ENCODE measurements around the gene CYB561D1. TPM values are rescaled to one million over a fixed set of nuclear protein-coding genes. Genes with fewer than 3 reads are reported as not detected.
"Not testable (repeated sequence)": the region's sequence is repeated elsewhere in the genome, so short reads cannot be mapped to it uniquely, and the experiment has no call there.

Gene CYB561D1
- total and polyA plus RNA-seq, 2 donors (not counting 3 experiments of a cell fraction or from before 2014, with no cell fraction given): 7.2 to 7.3 TPM

DNA sequence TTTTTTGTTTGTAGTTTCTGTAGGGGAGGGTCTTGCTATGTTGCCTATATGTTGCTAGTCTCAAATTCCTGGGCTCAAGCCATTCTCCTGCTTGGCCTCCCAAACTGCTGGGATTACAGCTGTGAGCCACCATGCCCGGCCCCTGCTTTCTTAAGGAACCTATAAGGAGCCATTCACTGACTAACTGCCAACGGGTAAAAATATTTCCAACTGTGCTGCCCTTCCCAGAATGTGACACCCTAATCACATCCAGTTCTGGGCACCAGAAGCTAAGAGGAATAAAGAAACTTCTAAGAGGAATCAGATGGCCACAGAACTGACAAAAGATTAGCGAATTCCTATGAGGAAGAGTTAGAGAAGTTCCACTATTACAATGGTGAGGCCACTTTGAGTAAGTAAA lies 21.1 kb upstream of the CYB561D1 start:
- DNase-seq (ENCODE audit: low read depth, low spot score) (no peak), FAIRE-seq (no peak)
- Histone ChIP-seq H3K27ac (ENCODE audit: insufficient read depth, low read depth, low read length) (no peak overlapping the region), H3K9me1 (replicated peaks; ENCODE audit: control insufficient read depth, extremely low read depth, insufficient read depth, low read length) (no peaks in the 10 kb centered on the region), H3K9ac (replicated peaks; ENCODE audit: extremely low read depth, insufficient read depth, low read length) (no peak overlapping the region), H3K79me2 (ENCODE audit: control insufficient read depth, insufficient read depth, low read length) (no peaks in the 10 kb centered on the region), H3K9me3 (replicated peaks; ENCODE audit: control insufficient read depth, insufficient read depth, low read length) (no peaks in the 10 kb centered on the region), H3K4me2 (ENCODE audit: insufficient read depth, low read length) (no peak overlapping the region), H3K4me3 (replicated peaks in 1 of 3; ENCODE audit: insufficient read depth in 1 of 3, low read depth in 1 of 3, low read length in 3 of 3) (no peak overlapping the region), H3K27me3 (ENCODE audit: control insufficient read depth in 2 of 2, insufficient read depth in 2 of 2, low read length in 2 of 2) (peaks cover 51 to 52% of the 10 kb centered on the region in 2 experiments), H3K36me3 (ENCODE audit: control insufficient read depth in 2 of 2, extremely low read depth in 1 of 2, insufficient read depth in 2 of 2, low read length in 2 of 2) (no peaks in the 10 kb centered on the region), H3K4me1 (ENCODE audit: control insufficient read depth, extremely low read depth, insufficient read depth, low read length) (no peaks in the 10 kb centered on the region), H4K20me1 (replicated peaks; ENCODE audit: control insufficient read depth, extremely low read depth, insufficient read depth, low read length) (no peaks in the 10 kb centered on the region), H2AFZ (ENCODE audit: low read depth, low read length) (no peak overlapping the region)
- BruUV-seq (replicated peaks): no TSS peak
- TF ChIP-seq POLR2A (IDR thresholded peaks at IDR 0.05; ENCODE audit: low read depth, low read length): no peak
- TF ChIP-seq EZH2 (IDR thresholded peaks at IDR 0.05; ENCODE audit: borderline replicate concordance, low read depth, low read length, severe bottlenecking): no peak
- TF ChIP-seq FOS (IDR thresholded peaks at IDR 0.05; ENCODE audit: borderline replicate concordance, insufficient read depth, low read length): no peak
- TF ChIP-seq, protein P1, sequence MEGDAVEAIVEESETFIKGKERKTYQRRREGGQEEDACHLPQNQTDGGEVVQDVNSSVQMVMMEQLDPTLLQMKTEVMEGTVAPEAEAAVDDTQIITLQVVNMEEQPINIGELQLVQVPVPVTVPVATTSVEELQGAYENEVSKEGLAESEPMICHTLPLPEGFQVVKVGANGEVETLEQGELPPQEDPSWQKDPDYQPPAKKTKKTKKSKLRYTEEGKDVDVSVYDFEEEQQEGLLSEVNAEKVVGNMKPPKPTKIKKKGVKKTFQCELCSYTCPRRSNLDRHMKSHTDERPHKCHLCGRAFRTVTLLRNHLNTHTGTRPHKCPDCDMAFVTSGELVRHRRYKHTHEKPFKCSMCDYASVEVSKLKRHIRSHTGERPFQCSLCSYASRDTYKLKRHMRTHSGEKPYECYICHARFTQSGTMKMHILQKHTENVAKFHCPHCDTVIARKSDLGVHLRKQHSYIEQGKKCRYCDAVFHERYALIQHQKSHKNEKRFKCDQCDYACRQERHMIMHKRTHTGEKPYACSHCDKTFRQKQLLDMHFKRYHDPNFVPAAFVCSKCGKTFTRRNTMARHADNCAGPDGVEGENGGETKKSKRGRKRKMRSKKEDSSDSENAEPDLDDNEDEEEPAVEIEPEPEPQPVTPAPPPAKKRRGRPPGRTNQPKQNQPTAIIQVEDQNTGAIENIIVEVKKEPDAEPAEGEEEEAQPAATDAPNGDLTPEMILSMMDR (IDR thresholded peaks at IDR 0.05; ENCODE audit: extremely low read depth in 1 of 2, insufficient read depth in 1 of 2, low read depth in 1 of 2, low read length in 2 of 2): no peak
- TF ChIP-seq, protein P2, sequence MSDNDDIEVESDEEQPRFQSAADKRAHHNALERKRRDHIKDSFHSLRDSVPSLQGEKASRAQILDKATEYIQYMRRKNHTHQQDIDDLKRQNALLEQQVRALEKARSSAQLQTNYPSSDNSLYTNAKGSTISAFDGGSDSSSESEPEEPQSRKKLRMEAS (IDR thresholded peaks at IDR 0.05; ENCODE audit: insufficient read depth, insufficient read length): no peak
- TF ChIP-seq MYC (IDR thresholded peaks at IDR 0.05; ENCODE audit: low read depth, low read length): no peak
- no peak for TF ChIP-seq GATA2 (IDR thresholded peaks at IDR 0.05; ENCODE audit: insufficient read depth, insufficient read length, low read depth, low read length)
- TF ChIP-seq JUN (IDR thresholded peaks at IDR 0.05; ENCODE audit: borderline replicate concordance, insufficient read depth, insufficient read length, low read depth): no peak
- TF ChIP-seq POLR2AphosphoS5 (IDR thresholded peaks at IDR 0.05; ENCODE audit: insufficient read depth, low read depth, low read length): no peak
- POLR2A ChIA-PET: no interaction called here
- CTCF ChIA-PET: interaction anchor here (0.6 kb wide), 1 partner anchor 59 kb away, joined by 3 read pairs; no protein-coding TSS in a partner anchor
- dilution Hi-C loops (cut with MboI; ENCODE audit: extremely low pct_ligation_motif_present, low sequenced_read_pairs) (no loop called here), intact Hi-C loops (cut with micrococcal nuclease) (no loop called here)

DNA sequence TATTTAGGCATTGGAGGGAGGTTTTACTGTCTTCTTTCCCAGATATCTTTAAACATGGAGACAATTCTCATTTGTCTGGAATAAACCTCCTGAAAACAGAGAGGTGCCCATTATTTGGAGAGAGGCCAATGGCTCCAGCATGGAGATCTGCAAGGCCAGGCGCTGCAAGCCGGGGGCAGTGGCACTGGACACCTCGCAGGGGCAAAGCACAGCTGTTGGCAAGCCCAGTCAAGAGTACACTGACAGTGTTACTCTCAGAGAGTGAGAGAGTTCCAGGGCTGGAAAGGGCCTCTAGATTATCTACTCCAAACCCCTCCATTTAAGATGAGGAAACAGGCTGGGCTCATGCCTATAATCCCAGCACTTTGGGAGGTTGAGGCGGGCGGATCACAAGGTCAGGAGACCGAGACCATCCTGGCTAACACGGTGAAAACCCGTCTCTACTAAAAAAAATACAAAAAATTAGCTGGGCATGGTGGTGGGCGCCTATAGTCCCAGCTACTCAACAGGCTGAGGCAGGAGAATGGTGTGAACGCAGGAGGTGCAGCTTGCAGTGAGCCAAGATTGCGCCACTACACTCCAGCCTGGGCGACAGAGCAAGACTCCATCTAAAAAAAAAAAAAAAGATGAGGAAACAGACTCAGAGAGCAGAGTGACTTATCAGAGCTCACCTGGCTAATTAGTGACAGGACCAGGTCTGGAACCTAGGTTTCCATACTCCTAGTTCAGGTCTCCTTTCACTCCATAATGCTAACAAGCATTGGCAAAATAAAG lies 20.4 kb upstream of the CYB561D1 start:
- H3K79me2 ChIP-seq (ENCODE audit: control insufficient read depth, insufficient read depth, low read length); CTCF ChIA-PET: not testable (repeated sequence)
- POLR2A ChIA-PET: interaction anchor here (0.7 kb wide), 1 partner anchor 41 kb away, joined by 8 read pairs; no protein-coding TSS in a partner anchor

More for the DNA sequence above, 20.4 kb upstream of the CYB561D1 start:
- FAIRE-seq; H3K9me1 ChIP-seq (replicated peaks; ENCODE audit: control insufficient read depth, extremely low read depth, insufficient read depth, low read length); H2AFZ ChIP-seq (ENCODE audit: low read depth, low read length); H3K4me1 ChIP-seq (ENCODE audit: control insufficient read depth, extremely low read depth, insufficient read depth, low read length); H3K36me3 ChIP-seq (ENCODE audit: control insufficient read depth in 2 of 2, extremely low read depth in 1 of 2, insufficient read depth in 2 of 2, low read length in 2 of 2); intact Hi-C loops (cut with micrococcal nuclease); dilution Hi-C loops (cut with MboI; ENCODE audit: extremely low pct_ligation_motif_present, low sequenced_read_pairs); H3K4me3 ChIP-seq (replicated peaks in 1 of 3; ENCODE audit: insufficient read depth in 1 of 3, low read depth in 1 of 3, low read length in 3 of 3); H3K9me3 ChIP-seq (replicated peaks; ENCODE audit: control insufficient read depth, insufficient read depth, low read length); DNase-seq (ENCODE audit: low read depth, low spot score); H3K9ac ChIP-seq (replicated peaks; ENCODE audit: extremely low read depth, insufficient read depth, low read length); H3K4me2 ChIP-seq (ENCODE audit: insufficient read depth, low read length); H3K27ac ChIP-seq (ENCODE audit: insufficient read depth, low read depth, low read length); BruUV-seq (replicated peaks); H4K20me1 ChIP-seq (replicated peaks; ENCODE audit: control insufficient read depth, extremely low read depth, insufficient read depth, low read length): not testable (repeated sequence)
- peaks cover 44 to 45% of the 10 kb centered on the region in 2 experiments for H3K27me3 ChIP-seq (ENCODE audit: control insufficient read depth in 2 of 2, insufficient read depth in 2 of 2, low read length in 2 of 2)

Measured in endothelial cell of umbilical vein (primary cell).